PFSK-1 (cell line): ENCODE data around the gene DCC.

Experiments
- FOXP2 ChIP-seq: optimal IDR thresholded peaks from 2 replicates; pipeline ENCODE3; 2011; ENCODE audit warnings: borderline replicate concordance, control low read depth, inconsistent platforms; ENCODE audit not compliant: insufficient read depth; ENCODE audit errors: extremely low read length, extremely low read depth
- POLR2AphosphoS5 ChIP-seq: IDR thresholded peaks from 2 replicates; pipeline ENCODE4 v1.6.1; 2012; ENCODE audit warnings: low read depth, mild to moderate bottlenecking, control low read depth, low read length, moderate library complexity
- REST ChIP-seq, 2 experiments: IDR thresholded peaks; 2 replicates each; pipeline versions ENCODE4 v1.6.1 to v1.8.0; 2011 to 2012; ENCODE audit warnings: low read depth in 2 of 2, low read length in 2 of 2, control low read depth in 1 of 2, inconsistent platforms in 1 of 2, mild to moderate bottlenecking in 1 of 2, moderate library complexity in 1 of 2; ENCODE audit not compliant: insufficient read depth in 1 of 2
- SIN3A ChIP-seq: IDR thresholded peaks from 2 replicates; pipeline ENCODE4 v1.6.1; 2012; ENCODE audit warnings: mild to moderate bottlenecking, low read length, moderate library complexity, borderline replicate concordance; ENCODE audit not compliant: insufficient read depth
- TAF1 ChIP-seq: IDR thresholded peaks from 2 replicates; pipeline ENCODE4 v1.6.1; 2012; ENCODE audit warnings: low read length, control low read depth, borderline replicate concordance; ENCODE audit not compliant: insufficient read depth

The DCC gene

GRCh38 chr18:52319424-52319983, 20.5 kb upstream of the DCC start:
- TF ChIP-seq TAF1 (no peak), FOXP2 (no peak), REST (IDR thresholded peaks at IDR 0.05; ENCODE audit: insufficient read depth in 1 of 2, low read depth in 2 of 2, low read length in 2 of 2) (no peak), SIN3A (no peak), POLR2AphosphoS5 (no peak)

GRCh38 chr18:52322307-52322706, 17.7 kb upstream of the DCC start:
- TF ChIP-seq SIN3A (no peak), FOXP2 (no peak), POLR2AphosphoS5 (no peak), TAF1 (no peak), REST (IDR thresholded peaks at IDR 0.05; ENCODE audit: insufficient read depth in 1 of 2, low read depth in 2 of 2, low read length in 2 of 2) (no peak)

GRCh38 chr18:52323802-52324201, 16.2 kb upstream of the DCC start:
- TF ChIP-seq POLR2AphosphoS5 (no peak), TAF1 (no peak), SIN3A (no peak), REST (IDR thresholded peaks at IDR 0.05; ENCODE audit: insufficient read depth in 1 of 2, low read depth in 2 of 2, low read length in 2 of 2) (no peak), FOXP2 (no peak)

- TF ChIP-seq SIN3A, result no peak
- no peak for TF ChIP-seq FOXP2
- no peak for TF ChIP-seq REST (IDR thresholded peaks at IDR 0.05; ENCODE audit: insufficient read depth in 1 of 2, low read depth in 2 of 2, low read length in 2 of 2)
- no peak for TF ChIP-seq POLR2AphosphoS5
- TF ChIP-seq TAF1, result no peak
Measured at GRCh38 chr18:52325997-52326396, 14.0 kb upstream of the DCC start.

GRCh38 chr18:52333860-52334259, 6.1 kb upstream of the DCC start:
- TF ChIP-seq SIN3A, result no peak
- TF ChIP-seq REST (IDR thresholded peaks at IDR 0.05; ENCODE audit: insufficient read depth in 1 of 2, low read depth in 2 of 2, low read length in 2 of 2), result no peak
- TF ChIP-seq POLR2AphosphoS5, result no peak
